ENCODE results near the gene SLC6A4.

- TF ChIP-seq POLR2A (IDR thresholded peaks at IDR 0.05; ENCODE audit: borderline replicate concordance, extremely low read depth, insufficient read depth, insufficient read length) (no peak), CTCF (IDR thresholded peaks at IDR 0.05 in 2 of 3, conservative IDR thresholded peaks at IDR 0.05 in 1 of 3; ENCODE audit: borderline replicate concordance in 1 of 3, insufficient read depth in 1 of 3, low read depth in 2 of 3, low read length in 2 of 3) (no peak), EZH2 (IDR thresholded peaks at IDR 0.05) (no peak), YY1 (IDR thresholded peaks at IDR 0.05; ENCODE audit: extremely low read depth, insufficient replicate concordance, low read depth, low read length) (no peak), POLR2AphosphoS5 (IDR thresholded peaks at IDR 0.05; ENCODE audit: low read depth, low read length) (no peak), ZNF274 (IDR thresholded peaks at IDR 0.05; ENCODE audit: low read depth, low read length) (no peak), ZFX (IDR thresholded peaks at IDR 0.05) (no peak), ATF3 (IDR thresholded peaks at IDR 0.05) (no peak), CEBPB (IDR thresholded peaks at IDR 0.05; ENCODE audit: low read depth) (no peak)
- TF ChIP-seq, protein P1, sequence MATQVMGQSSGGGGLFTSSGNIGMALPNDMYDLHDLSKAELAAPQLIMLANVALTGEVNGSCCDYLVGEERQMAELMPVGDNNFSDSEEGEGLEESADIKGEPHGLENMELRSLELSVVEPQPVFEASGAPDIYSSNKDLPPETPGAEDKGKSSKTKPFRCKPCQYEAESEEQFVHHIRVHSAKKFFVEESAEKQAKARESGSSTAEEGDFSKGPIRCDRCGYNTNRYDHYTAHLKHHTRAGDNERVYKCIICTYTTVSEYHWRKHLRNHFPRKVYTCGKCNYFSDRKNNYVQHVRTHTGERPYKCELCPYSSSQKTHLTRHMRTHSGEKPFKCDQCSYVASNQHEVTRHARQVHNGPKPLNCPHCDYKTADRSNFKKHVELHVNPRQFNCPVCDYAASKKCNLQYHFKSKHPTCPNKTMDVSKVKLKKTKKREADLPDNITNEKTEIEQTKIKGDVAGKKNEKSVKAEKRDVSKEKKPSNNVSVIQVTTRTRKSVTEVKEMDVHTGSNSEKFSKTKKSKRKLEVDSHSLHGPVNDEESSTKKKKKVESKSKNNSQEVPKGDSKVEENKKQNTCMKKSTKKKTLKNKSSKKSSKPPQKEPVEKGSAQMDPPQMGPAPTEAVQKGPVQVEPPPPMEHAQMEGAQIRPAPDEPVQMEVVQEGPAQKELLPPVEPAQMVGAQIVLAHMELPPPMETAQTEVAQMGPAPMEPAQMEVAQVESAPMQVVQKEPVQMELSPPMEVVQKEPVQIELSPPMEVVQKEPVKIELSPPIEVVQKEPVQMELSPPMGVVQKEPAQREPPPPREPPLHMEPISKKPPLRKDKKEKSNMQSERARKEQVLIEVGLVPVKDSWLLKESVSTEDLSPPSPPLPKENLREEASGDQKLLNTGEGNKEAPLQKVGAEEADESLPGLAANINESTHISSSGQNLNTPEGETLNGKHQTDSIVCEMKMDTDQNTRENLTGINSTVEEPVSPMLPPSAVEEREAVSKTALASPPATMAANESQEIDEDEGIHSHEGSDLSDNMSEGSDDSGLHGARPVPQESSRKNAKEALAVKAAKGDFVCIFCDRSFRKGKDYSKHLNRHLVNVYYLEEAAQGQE (IDR thresholded peaks at IDR 0.05; ENCODE audit: low read depth) = no peak
Observed at GRCh38 chr17:30225112-30225511, 10.4 kb downstream of the SLC6A4 start.
